GM21390 (cell line): Measurements from ENCODE around the gene RAI1.
"Not testable (repeated sequence)": the region's sequence is repeated elsewhere in the genome, so short reads cannot be mapped to it uniquely, and the experiment has no call there.

Experiments used
- ATAC-seq: cut with Tn5 transposase; IDR thresholded peaks from one replicate; pipeline ENCODE4 v1.9.1; 2021; ENCODE audit not compliant: unreplicated experiment

The RAI1 gene

DNA sequence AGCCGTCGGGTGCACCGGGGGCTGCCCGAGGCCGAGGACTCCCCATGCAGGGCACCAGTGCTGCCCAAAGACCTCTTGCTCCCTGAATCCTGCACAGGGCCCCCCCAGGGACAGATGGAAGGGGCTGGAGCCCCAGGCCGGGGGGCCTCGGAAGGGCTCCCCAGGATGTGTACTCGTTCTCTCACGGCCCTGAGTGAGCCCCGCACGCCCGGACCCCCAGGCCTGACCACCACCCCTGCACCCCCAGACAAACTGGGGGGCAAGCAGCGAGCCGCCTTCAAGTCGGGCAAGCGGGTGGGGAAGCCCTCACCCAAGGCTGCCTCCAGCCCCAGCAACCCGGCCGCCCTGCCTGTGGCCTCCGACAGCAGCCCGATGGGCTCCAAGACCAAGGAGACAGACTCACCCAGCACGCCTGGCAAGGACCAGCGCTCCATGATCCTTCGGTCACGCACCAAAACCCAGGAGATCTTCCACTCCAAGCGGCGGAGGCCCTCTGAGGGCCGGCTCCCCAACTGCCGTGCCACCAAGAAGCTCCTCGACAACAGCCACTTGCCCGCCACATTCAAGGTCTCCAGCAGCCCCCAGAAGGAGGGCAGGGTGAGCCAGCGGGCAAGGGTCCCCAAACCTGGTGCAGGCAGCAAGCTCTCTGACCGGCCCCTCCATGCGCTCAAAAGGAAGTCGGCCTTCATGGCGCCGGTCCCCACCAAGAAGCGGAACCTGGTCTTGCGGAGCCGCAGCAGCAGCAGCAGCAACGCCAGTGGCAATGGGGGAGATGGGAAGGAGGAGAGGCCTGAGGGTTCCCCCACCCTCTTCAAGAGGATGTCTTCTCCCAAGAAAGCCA is 114.9 kb downstream of the RAI1 start:
- ATAC-seq, result no peak

DNA sequence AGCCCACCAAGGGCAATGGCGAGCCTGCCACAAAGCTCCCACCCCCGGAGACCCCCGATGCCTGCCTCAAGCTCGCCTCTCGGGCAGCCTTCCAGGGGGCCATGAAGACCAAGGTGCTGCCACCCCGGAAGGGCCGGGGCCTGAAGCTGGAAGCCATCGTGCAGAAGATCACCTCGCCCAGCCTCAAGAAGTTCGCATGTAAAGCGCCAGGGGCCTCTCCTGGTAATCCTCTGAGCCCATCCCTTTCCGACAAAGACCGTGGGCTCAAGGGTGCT is 115.5 kb downstream of the RAI1 start:
- ATAC-seq, result no peak

DNA sequence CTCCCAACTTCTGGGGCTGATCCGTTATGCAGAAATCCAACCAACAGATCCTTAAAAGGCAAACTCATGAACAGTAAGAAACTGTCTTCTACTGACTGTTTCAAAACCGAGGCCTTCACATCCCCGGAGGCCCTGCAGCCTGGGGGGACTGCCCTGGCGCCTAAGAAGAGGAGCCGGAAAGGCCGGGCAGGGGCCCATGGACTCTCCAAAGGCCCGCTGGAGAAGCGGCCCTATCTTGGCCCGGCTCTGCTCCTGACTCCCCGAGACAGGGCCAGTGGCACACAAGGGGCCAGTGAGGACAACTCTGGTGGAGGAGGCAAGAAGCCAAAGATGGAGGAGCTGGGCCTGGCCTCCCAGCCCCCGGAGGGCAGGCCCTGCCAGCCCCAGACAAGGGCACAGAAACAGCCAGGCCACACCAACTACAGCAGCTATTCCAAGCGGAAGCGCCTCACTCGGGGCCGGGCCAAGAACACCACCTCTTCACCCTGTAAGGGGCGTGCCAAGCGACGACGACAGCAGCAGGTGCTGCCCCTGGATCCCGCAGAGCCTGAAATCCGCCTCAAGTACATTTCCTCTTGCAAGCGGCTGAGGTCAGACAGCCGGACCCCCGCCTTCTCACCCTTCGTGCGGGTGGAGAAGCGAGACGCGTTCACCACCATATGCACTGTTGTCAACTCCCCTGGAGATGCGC is 116.0 kb downstream of the RAI1 start:
- ATAC-seq, result no peak

DNA sequence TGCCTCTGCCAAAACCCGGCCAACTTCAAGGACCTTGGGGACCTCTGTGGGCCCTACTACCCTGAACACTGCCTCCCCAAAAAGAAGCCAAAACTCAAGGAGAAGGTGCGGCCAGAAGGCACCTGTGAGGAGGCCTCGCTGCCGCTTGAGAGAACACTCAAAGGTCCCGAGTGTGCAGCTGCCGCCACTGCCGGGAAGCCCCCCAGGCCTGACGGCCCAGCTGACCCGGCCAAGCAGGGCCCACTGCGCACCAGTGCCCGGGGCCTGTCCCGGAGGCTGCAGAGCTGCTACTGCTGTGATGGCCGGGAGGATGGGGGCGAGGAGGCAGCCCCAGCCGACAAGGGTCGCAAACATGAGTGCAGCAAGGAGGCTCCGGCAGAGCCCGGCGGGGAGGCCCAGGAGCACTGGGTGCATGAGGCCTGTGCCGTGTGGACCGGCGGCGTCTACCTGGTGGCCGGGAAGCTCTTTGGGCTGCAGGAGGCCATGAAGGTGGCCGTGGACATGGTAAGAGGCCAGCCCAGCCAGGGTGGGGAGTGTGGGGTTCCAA is 116.8 kb downstream of the RAI1 start:
- ATAC-seq, result no peak

DNA sequence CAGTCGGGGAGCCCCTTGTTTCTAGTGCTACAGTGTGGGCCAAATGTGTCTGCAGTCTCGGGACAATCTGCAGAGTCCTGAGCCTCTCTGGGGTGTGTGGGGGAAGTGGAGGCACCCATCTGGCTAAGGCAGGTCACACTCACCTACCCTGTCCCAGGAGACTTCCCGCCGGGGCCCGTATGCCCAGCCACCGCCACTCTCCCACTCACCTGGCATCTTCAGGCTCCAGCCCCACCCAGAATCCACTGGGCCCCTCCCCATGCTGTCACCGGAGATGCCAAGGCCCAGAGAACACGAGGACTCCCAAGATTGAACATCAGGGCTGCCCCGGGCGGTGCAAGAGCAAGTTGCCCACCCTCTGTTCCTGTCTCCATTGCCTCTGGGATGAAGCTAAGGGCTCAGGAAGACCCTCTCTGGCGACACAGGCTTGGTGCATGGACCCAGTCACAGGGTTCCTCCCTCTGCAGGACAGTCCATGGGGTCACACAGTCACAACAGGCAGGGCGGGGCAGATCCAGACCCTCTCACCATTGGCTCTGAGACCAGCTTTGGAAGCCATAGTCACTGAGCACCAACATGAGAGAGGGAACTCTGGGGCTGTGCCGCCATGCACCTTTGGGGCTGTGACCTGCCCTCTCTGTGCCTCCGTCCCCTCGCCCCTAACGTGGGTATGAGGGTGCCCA is 117.5 kb downstream of the RAI1 start:
- ATAC-seq, result no peak

DNA sequence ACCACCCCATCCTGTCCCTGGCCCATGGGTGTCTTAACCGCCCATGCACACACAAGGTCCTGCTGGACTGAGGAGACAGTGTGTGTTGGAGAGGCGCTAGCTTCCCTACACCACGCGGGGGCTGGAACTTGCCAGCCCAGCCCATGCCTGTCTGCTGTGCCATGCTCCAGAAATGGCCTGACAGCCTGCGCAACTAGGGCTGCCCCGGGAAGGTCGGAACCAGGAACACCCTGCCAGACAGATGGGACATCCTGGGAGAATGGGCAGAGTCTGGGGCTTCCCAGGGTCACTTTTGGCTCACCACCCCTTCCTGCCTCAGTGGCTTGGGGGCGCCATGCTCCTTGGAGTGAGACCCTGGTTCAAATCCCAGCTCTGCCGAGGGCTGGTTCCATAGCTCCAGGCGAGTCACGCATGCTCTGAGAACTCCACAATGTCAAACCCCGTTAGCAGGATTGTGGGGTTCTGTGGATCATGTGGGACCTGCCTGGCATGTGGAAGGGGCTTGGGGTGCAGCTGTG is 119.3 kb downstream of the RAI1 start:
- ATAC-seq, result no peak

DNA sequence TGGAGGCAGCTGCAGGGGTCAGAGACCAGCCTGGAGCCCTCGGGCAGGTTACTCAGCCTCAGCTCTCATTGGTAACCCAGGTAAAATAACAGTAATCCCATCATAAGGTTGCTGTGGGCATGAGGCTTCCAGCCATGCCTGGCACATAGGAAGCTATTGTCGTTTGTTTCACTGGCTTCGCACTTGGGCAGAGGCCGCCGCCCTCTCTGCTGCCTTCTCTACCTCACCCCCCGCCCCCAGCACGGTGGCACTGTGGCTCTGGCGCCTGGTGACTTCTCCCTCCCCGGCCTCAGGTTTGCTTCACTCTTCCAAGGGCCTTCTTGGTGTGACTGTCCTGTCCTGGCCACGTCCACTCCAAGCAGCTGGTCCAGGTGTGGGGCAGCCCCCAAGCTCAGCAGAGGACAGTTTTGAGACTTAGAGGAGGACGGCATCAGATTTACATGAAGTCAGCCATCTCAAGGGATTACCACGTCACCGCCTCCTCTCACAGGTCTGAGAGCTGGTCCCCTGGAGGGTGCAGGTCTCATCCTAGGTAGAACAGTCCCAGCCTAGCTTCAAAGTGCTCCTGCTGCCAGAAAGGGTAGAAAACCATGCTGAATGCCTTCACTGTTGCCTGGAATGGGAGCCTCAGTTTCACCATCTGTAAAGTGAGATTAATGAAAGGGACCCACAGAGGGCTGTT is 120.7 kb downstream of the RAI1 start:
- ATAC-seq, result no peak

DNA sequence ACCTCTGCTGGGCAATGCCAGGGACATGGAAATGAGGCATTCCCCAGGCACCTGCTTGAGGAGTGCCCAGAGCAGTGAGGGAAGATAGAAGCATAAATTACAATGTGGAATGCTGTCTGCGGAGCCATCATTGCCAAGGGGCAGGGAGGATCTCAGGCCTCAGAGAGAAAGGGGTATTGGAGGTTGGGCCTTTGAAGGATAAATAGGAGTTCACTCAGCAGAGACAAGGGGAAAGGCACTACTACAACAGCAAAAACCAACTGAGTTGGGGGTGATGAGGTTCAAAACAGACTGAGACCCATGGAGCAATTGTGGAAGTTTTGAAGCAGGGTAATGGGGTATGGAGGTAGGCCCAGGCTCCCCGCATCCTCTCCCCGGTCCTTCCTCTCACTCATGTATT is 122.7 kb downstream of the RAI1 start:
- no peak for ATAC-seq

DNA sequence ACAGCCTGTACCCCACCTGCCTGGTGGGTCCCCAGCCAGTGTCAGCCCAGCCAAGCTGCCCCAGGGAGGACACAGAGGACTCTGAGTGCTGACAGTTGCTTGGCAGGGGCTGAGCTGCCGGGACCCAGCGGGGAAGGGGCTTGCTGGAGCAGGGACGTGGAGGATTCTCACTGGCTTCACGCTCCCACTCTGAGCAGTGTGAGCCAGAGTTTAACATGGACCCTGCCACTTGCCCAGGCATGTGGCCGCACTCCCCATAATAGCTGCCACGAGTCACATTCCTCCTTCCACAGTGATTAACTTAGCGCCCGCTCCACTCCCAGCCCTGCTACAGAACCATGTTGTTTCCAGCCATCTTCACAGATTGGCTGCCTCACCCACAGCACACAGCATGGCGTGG is 124.3 kb downstream of the RAI1 start:
- no peak for ATAC-seq

DNA sequence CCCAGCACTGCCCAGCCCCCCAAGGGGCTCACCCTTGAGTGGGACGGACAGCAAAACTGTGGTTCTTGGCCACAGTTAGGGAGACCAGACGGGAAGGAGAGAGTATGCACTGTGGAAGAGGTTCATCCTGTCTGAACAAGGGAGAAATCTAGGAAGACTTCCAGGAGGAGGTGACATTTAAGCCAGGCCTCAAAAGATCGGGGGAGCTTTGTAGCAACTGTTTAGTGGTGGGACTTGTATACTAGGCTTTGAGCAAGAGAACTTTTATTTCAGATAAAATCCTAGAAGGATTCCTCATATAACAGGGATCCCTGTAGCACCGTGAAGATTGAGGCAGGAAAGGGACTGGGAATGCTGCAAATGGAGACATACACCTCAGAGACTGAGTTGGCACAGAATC is 124.8 kb downstream of the RAI1 start:
- no peak for ATAC-seq

DNA sequence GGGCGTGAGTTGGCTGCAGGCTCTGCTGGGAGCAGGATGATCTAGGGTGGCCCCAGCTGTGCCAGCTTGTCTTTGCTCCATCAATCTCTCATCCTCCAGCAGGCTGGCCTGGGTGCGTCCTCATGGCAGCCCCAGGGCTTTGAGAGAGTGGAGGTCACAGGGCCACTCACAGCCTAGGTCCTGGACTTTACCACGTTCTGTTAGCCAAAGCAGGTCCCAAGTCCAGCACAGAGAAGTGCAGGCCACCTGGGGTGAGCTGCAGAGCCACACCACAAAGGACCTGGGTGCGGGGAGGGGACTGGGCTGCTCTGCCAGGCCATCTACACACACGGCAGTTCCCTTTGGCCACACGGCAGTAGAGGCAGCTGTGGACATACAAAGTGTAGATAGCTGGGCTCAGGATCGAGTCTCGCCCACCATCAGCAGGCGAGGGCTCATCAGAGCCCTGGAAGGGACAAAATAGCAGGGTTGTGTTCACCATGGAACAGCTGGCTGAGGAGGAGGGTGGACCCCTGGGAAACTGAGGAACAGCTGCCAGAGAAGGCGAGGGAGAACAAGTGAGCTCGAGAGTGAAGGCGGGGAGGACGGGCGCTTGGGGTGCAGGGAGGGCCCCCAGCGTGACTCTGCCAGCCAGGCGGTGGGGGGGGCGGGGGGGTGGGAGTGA is 125.5 kb downstream of the RAI1 start:
- no peak for ATAC-seq

DNA sequence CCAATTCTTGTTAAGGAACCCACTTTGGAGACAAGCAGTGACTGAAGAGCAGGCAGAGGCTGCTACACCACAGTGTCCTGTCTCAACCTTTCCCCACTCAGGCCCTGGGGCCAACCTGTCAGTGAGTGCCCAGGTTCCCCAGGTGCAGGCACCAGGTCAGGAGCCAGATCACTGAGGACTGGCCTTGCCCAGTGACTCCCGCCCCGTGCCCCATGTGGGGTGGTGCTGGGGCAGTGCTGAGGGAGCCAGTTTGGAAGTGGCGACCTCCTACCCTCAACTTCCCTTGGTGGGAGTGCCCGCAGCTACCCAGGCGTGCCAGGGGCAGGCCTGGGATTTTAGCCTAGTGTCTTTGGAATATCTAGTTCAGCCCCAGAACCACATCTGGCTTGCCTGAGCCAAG is 126.2 kb downstream of the RAI1 start:
- no peak for ATAC-seq

DNA sequence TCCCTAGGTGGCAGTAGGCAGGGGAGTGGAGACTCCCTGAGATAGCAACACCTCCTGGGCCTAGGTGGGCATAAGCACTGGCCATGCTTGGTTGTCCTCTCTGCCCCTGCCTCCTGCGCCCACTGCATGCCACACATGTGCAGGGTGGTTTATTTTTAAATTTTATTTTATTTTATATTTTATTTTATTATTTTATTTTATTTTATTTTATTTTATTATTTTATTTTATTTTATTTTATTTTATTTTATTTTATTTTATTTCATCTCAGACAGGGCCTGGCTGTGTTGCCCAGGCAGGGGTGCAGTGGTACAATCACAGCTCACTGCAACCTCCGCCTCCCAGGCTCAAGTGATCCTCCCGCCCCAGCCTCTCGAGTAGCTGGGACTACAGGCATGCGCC is 126.9 kb downstream of the RAI1 start:
- ATAC-seq, result not testable (repeated sequence)

DNA sequence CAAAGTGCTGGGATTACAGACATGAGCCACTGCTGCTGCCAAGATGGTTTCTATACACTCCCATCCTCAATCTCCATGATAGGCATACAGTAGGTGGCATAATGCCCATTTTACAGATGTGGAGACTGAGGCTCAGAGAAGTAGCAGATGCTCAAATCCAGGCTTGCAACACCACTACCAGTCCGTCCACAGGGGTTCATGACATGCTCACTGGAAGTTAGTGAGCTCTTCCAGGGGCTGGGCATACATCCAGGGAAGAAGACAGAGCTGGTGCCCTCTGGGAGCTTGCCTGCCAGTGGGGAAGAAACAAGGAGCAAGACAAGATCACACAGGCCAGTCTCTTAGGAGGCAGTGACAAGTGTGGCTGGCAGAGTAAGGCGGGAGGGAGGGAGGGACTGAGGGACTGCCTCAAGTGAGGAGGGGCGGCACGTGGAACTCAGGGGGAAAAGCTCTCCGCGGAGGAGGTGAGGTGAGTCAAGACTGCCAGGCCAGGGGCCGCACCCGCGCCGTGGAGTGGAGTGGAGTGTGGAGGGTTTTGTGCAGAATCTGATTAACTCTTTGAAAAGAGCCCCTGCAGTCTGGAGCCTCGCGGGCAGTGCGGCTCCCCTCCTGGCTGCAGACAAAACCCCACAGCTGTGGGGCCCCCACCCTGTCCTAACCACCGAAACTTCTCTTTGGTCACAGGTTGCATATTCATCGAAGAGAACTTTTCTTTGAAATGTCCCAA is 127.6 kb downstream of the RAI1 start:
- peak; percentile 57 for ATAC-seq

DNA sequence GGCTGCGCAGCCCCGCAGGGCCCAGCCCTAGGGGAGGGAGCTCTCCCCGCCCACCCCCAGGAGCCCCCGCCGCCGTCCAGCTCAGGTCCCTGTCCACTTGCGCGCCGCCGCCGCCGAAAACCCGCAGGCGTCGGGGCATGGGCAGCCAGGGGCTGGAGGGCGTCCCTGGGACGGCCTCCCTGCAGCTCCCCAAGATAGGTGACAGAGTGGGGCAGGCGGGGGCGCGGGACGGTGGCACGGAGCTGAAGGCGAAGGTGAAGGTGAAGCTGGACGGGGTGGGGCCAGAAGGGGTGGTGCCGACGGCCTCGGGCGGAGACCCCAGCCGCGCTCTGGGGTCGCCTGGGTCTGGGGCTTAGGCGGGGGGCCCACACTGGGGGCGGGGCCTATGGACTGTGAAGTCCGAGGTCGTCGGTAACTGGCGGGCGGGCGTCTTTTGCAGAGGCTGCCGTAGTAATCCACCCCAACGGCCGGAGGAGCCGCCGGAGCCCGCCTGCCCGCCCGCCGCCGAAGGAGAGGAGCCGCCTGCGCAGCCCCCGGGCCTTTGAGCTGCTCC is 128.3 kb downstream of the RAI1 start:
- no peak for ATAC-seq

DNA sequence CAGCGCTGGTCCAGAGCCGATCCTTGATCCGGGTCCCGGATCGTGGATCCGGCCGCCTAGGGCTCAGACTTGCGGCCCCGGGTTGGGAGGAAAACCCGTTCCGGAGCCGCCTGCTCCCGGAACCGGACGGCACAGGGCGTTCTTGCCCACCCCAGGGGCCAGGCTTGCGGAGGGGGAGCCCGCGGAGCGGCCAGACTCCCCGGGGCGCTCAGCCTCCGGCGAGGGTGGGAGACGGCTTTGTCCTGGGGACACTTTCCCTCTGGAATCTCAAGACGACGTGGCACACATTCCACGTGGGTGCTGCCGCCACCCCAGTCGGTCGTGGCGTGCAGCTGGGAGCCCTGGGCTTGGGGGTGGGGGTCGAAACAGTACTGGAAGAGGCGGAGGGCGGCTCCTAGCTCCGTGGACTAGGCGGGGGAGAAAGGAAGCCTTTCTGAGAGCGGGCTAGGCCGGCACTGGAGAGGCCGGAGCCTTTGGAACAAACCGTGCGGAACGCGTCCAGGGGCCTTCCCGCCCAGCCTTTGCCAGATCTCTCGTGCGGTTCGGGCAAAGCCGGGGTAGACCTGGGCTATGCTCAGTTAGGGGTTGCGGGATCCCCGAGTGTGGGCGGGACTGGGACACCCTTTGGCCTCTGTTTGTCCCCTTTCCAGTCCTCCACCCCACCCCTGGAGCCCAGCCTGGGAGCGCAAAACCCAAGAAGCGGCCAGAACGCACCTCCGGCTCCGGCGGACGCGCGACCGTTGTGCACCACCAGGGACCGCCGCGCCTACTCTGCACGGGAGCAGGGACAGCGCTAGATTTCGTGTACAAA is 129.0 kb downstream of the RAI1 start:
- ATAC-seq, result no peak

DNA sequence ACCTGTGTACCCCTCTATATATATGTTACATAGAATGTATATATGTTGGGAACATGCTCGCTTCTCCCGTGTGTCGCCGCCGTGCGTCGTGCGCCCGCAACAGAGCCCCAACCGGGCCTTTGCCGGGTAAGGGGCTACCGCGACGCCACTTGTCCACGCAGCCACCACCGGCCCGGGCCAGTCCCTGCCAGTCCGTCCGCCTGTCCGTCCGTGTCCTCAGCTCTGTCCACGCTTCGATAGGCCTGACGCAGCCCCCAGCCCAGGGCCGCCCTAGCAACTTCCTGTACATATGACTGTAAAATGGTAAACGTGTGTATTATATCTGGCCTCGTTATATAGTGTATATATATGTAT is 129.6 kb downstream of the RAI1 start:
- ATAC-seq, result no peak

DNA sequence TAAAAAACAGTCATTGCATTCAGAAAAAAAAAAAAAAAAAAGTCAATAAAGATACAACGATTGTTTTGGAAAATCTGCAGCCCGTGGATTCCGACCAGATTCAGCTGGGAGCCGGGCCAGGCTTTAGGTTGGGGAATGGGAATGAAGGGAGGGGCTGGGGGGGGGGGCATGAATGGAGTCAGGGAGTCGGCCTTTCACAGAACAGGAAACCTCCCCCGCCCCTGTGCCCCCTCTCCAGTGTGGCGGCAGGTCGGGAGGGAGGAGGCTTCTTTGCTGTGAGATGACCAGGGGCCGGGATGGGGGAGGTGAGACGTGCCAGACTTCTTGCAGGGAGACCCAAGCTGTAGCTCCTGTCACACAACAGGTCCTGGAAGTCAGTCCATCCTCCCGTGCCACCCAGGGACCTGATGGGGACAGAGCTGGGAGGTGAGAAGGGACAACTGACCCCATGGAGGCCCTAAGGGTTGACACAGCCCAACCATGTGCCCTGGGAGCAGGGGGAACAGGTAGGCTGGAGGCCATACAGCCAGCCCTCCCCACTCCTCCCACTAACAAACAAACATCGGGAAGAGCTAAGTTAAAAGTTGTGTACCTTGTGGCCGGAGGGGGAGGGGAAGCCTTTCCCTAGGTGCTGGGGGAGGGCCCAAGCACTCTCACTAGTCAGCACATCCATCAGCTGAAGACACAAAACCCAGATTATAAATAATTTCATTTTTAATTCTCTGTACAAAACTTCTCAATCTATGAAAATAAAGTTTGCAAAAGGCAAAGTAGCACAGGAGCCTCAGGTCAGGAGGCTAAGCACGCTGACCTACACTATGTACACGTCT is 130.3 kb downstream of the RAI1 start:
- no peak for ATAC-seq
